ENCODE measurements around the gene SLC39A11. TPM values are rescaled to one million over a fixed set of nuclear protein-coding genes. Genes with fewer than 3 reads are reported as not detected.

The SLC39A11 gene
- total RNA-seq, 2 donors from 2014 or later: 18.1 to 20.1 TPM

DNA sequence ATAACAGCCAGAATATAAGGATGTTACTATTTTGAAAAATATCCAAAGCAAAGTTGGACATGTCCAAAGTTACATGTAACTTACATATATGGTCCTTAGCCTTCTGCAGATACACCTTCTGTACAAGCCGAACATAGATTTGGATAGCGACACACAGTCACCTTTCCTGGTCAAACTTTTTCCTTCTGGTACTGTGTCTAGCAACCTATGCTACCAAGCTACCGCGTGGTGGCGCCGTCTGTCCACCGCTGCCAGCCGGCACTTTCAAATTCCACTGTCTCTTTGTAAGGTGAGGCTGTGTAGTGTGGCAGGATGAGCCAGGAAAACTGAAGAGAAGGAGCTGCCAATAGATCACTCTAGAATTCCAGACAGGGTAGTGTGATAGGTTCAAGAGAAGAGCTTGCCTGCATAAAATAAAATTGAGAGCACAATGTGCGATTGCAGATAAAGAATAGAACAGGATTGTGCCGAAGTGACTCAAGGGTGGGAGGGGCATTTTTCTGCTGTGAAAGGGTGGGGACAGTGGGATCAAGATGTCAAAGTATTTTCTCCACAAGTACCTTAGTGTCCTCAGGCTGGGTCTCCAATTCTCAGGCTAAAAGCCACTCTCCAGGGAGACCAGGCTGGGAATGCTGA, 366.9 kb downstream of the SLC39A11 start:
- Histone ChIP-seq H3K36me3 (ENCODE audit: control insufficient read depth, insufficient read depth, low read length) (no peaks in the 10 kb centered on the region), H3K27ac (ENCODE audit: low read depth, low read length) (no peak overlapping the region), H3K9ac (ENCODE audit: extremely low read depth, low read length, poor library complexity, severe bottlenecking) (no peak overlapping the region), H3K9me3 (ENCODE audit: control insufficient read depth, low read length) (no peaks in the 10 kb centered on the region), H3K4me3 (ENCODE audit: low read length) (no peak overlapping the region), H3K4me1 (ENCODE audit: control insufficient read depth, insufficient read depth, low read length) (peaks cover 4% of the 10 kb centered on the region), H3K27me3 (ENCODE audit: control insufficient read depth, insufficient read depth, low read length, poor library complexity, severe bottlenecking) (no peaks in the 10 kb centered on the region)
- H3K36me3 Mint-ChIP-seq (ENCODE audit: low read depth): no peaks in the 10 kb centered on the region
- 30 to 90% methylated on average over 2 to 10 of the region's 10 CpGs for WGBS, 2 experiments (ENCODE audit: insufficient coverage in 1 of 2, insufficient read length in 1 of 2)
- H3K9me3 Mint-ChIP-seq: no peaks in the 10 kb centered on the region
- peak; percentile 90 for DNase-seq
- TF ChIP-seq CTCF (conservative IDR thresholded peaks at IDR 0.05): peak; percentile 98
- H3K27ac Mint-ChIP-seq: no peak overlapping the region
- peaks cover 5% of the 10 kb centered on the region for H3K4me1 Mint-ChIP-seq
- no peak overlapping the region for H3K4me3 Mint-ChIP-seq
- H3K27me3 Mint-ChIP-seq (ENCODE audit: insufficient read depth): no peaks in the 10 kb centered on the region

DNA sequence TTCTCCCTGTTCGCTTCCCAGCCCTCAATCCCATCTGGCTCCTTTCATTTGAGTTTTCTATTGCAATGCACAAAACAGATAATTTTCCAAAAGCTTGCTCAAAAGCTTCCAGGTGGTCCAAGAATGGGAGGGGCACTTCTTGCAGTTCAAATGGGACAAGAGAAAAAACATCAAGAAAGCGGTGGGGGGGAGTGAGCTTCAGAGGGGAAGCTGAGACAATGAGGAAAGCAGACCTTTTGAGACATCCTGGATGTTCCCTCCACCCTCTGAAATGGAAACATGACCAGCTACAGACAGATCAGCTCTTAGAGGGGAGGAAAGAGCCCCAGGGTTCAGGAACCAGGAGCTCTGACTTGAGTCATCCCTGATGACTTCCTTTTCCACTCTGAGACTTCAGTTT, 368.2 kb downstream of the SLC39A11 start:
- Mint-ChIP-seq H3K36me3 (ENCODE audit: low read depth) (no peaks in the 10 kb centered on the region), H3K9me3 (no peaks in the 10 kb centered on the region), H3K27me3 (ENCODE audit: insufficient read depth) (no peaks in the 10 kb centered on the region), H3K4me1 (peaks cover 5% of the 10 kb centered on the region), H3K27ac (no peak overlapping the region), H3K4me3 (no peak overlapping the region)
- Histone ChIP-seq H3K4me3 (ENCODE audit: low read length) (no peak overlapping the region), H3K36me3 (ENCODE audit: control insufficient read depth, insufficient read depth, low read length) (no peaks in the 10 kb centered on the region), H3K27ac (ENCODE audit: low read depth, low read length) (no peak overlapping the region), H3K9ac (ENCODE audit: extremely low read depth, low read length, poor library complexity, severe bottlenecking) (no peak overlapping the region), H3K4me1 (ENCODE audit: control insufficient read depth, insufficient read depth, low read length) (peaks cover 4% of the 10 kb centered on the region), H3K27me3 (ENCODE audit: control insufficient read depth, insufficient read depth, low read length, poor library complexity, severe bottlenecking) (no peaks in the 10 kb centered on the region), H3K9me3 (ENCODE audit: control insufficient read depth, low read length) (no peaks in the 10 kb centered on the region)
- DNase-seq: no peak
- WGBS, 2 experiments (ENCODE audit: insufficient coverage in 1 of 2, insufficient read length in 1 of 2): 71 to 81% methylated on average over 1 to 2 of the region's 2 CpGs
- no peak for TF ChIP-seq CTCF (conservative IDR thresholded peaks at IDR 0.05)

- H3K9ac ChIP-seq (ENCODE audit: extremely low read depth, low read length, poor library complexity, severe bottlenecking): no peak overlapping the region
- no peak overlapping the region for H3K4me3 ChIP-seq (ENCODE audit: low read length)
- TF ChIP-seq CTCF (conservative IDR thresholded peaks at IDR 0.05): no peak
- peaks cover 2% of the 10 kb centered on the region for H3K4me1 ChIP-seq (ENCODE audit: control insufficient read depth, insufficient read depth, low read length)
- no peak for DNase-seq
- Mint-ChIP-seq H3K27ac (no peak overlapping the region), H3K4me1 (peaks cover 5% of the 10 kb centered on the region), H3K9me3 (no peaks in the 10 kb centered on the region), H3K27me3 (ENCODE audit: insufficient read depth) (peaks cover 2% of the 10 kb centered on the region), H3K36me3 (ENCODE audit: low read depth) (no peaks in the 10 kb centered on the region), H3K4me3 (no peak overlapping the region)
- no peaks in the 10 kb centered on the region for H3K27me3 ChIP-seq (ENCODE audit: control insufficient read depth, insufficient read depth, low read length, poor library complexity, severe bottlenecking)
- H3K27ac ChIP-seq (ENCODE audit: low read depth, low read length): no peak overlapping the region
- no peaks in the 10 kb centered on the region for H3K9me3 ChIP-seq (ENCODE audit: control insufficient read depth, low read length)
- H3K36me3 ChIP-seq (ENCODE audit: control insufficient read depth, insufficient read depth, low read length): no peaks in the 10 kb centered on the region
- WGBS, 2 experiments (ENCODE audit: insufficient coverage in 1 of 2, insufficient read length in 1 of 2): 90 to 97% methylated on average over 4 to 7 of the region's 7 CpGs
These were observed 368.8 kb downstream of the SLC39A11 start for GRCh38 chr17:72723711-72724110.
